ENCODE results near the gene TP53TG5. TPM values are rescaled to one million over a fixed set of nuclear protein-coding genes. Genes with fewer than 3 reads are reported as not detected.

The TP53TG5 gene
- total RNA-seq, 1 donor from 2014 or later, result 0.80 TPM

GRCh38 chr20:45362804-45363610 lies 15.1 kb downstream of the TP53TG5 start, which contains the start of gene SYS1:
Gene SYS1, plus strand, starts transcription at chr20:45363156. Its CDS starts 376 bp downstream, at chr20:45363532.
- peak; percentile 93 for TF ChIP-seq CTCF (IDR thresholded peaks at IDR 0.05; ENCODE audit: borderline replicate concordance)
- DNase-seq, result peak; percentile 98
- Histone ChIP-seq H3K9me3 (replicated peaks) (no peaks in the 10 kb centered on the region), H3K27me3 (ENCODE audit: low read depth) (no peaks in the 10 kb centered on the region), H3K4me3 (peak within 1 kb of the TSS; percentile 79), H3K4me1 (peaks cover 57% of the 10 kb centered on the region), H3K36me3 (peaks cover 30% of the 10 kb centered on the region), H3K27ac (replicated peaks) (peak within 1 kb of the TSS; percentile 95)
- intact Hi-C loops (cut with micrococcal nuclease), result no loop called here

GRCh38 chr20:45361793-45362192 lies 16.3 kb downstream of the TP53TG5 start:
- Histone ChIP-seq H3K4me3 (no peak overlapping the region), H3K27ac (replicated peaks) (peak overlapping the region; percentile 95), H3K4me1 (peaks cover 64% of the 10 kb centered on the region), H3K27me3 (ENCODE audit: low read depth) (no peaks in the 10 kb centered on the region), H3K36me3 (peaks cover 18% of the 10 kb centered on the region), H3K9me3 (replicated peaks) (no peaks in the 10 kb centered on the region)
- no peak for TF ChIP-seq CTCF (IDR thresholded peaks at IDR 0.05; ENCODE audit: borderline replicate concordance)
- intact Hi-C loops (cut with micrococcal nuclease), result no loop called here
- DNase-seq, result no peak

GRCh38 chr20:45359406-45360148 lies 18.5 kb downstream of the TP53TG5 start:
- no peak for TF ChIP-seq CTCF (IDR thresholded peaks at IDR 0.05; ENCODE audit: borderline replicate concordance)
- no peaks in the 10 kb centered on the region for H3K9me3 ChIP-seq (replicated peaks)
- intact Hi-C loops (cut with micrococcal nuclease), result no loop called here
- peak overlapping the region; percentile 93 for H3K27ac ChIP-seq (replicated peaks)
- H3K4me1 ChIP-seq, result peaks cover 68% of the 10 kb centered on the region
- no peak for DNase-seq
- H3K36me3 ChIP-seq, result no peaks in the 10 kb centered on the region
- no peaks in the 10 kb centered on the region for H3K27me3 ChIP-seq (ENCODE audit: low read depth)
- H3K4me3 ChIP-seq, result no peak overlapping the region

GRCh38 chr20:45359069-45359405 lies 19.1 kb downstream of the TP53TG5 start:
- Histone ChIP-seq H3K4me1 (peaks cover 70% of the 10 kb centered on the region), H3K9me3 (replicated peaks) (no peaks in the 10 kb centered on the region), H3K4me3 (no peak overlapping the region), H3K27ac (replicated peaks) (peak overlapping the region; percentile 93), H3K27me3 (ENCODE audit: low read depth) (no peaks in the 10 kb centered on the region), H3K36me3 (no peaks in the 10 kb centered on the region)
- no peak for TF ChIP-seq CTCF (IDR thresholded peaks at IDR 0.05; ENCODE audit: borderline replicate concordance)
- peak; percentile 49 for DNase-seq
- intact Hi-C loops (cut with micrococcal nuclease), result no loop called here

GRCh38 chr20:45358282-45359068 lies 19.6 kb downstream of the TP53TG5 start:
- peaks cover 70% of the 10 kb centered on the region for H3K4me1 ChIP-seq
- intact Hi-C loops (cut with micrococcal nuclease), result no loop called here
- peak overlapping the region; percentile 9 for H3K4me3 ChIP-seq
- no peaks in the 10 kb centered on the region for H3K9me3 ChIP-seq (replicated peaks)
- H3K27me3 ChIP-seq (ENCODE audit: low read depth), result no peaks in the 10 kb centered on the region
- peak overlapping the region; percentile 93 for H3K27ac ChIP-seq (replicated peaks)
- no peak for TF ChIP-seq CTCF (IDR thresholded peaks at IDR 0.05; ENCODE audit: borderline replicate concordance)
- DNase-seq, result peak; percentile 73
- H3K36me3 ChIP-seq, result no peaks in the 10 kb centered on the region

All from left ventricle myocardium inferior (tissue), 1 donor.